ENCODE measurements around the gene MFAP2.

DNA sequence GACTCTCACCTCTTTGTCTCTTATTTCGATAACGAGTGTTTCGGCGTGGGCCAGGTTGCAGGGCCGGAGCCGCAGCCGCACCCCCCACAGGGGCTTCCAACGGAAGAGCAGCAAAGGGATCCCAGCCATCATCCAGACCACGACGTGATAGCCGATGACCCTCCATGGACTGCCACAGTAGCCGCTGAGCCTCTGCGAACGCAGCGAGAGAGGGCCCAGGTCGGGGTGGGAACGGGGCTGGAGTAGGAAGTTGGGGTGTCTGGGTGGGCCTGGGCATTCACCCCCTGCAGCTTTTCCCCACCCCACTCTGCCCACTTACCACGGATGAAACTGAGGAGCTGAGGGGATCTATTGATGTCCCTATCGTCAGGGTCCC lies 24.9 kb upstream of the MFAP2 start:
- no peak for TF ChIP-seq POLR2A (IDR thresholded peaks at IDR 0.05)
- TF ChIP-seq, protein P1, sequence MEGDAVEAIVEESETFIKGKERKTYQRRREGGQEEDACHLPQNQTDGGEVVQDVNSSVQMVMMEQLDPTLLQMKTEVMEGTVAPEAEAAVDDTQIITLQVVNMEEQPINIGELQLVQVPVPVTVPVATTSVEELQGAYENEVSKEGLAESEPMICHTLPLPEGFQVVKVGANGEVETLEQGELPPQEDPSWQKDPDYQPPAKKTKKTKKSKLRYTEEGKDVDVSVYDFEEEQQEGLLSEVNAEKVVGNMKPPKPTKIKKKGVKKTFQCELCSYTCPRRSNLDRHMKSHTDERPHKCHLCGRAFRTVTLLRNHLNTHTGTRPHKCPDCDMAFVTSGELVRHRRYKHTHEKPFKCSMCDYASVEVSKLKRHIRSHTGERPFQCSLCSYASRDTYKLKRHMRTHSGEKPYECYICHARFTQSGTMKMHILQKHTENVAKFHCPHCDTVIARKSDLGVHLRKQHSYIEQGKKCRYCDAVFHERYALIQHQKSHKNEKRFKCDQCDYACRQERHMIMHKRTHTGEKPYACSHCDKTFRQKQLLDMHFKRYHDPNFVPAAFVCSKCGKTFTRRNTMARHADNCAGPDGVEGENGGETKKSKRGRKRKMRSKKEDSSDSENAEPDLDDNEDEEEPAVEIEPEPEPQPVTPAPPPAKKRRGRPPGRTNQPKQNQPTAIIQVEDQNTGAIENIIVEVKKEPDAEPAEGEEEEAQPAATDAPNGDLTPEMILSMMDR (IDR thresholded peaks at IDR 0.05), result no peak
